Hypothalamus (tissue), 51 donors: ENCODE data around the gene RUNX3.

ENCODE experiments used
- DNase-seq, 51 donors: peaks; one replicate each; lab custom pipeline; 2025; lab: John Stamatoyannopoulos, UW

Gene RUNX3

GRCh38 chr1:24903955-24904730 lies 25.9 kb downstream of the RUNX3 start:
- no peak for DNase-seq

DNA sequence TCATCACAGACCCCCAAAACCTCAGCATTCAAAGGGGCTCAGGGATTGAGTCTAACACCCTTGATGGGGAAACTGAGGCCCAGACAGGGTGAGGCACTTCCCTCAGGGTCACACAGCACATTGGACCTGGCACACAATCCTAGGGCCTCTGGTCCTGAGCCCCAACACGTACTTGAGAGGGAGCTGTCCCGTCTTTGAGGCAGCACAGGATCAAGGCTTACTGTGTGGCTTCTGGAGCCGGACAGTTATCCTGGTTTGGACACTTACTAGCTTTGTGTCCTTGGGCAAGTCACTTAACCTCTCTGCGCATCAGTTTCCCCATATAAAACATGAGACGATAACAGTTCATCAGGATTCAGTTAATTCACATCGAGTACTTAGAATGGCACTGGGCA lies 26.5 kb downstream of the RUNX3 start:
- DNase-seq: no peak

GRCh38 chr1:24903011-24903461 lies 27.0 kb downstream of the RUNX3 start:
- no peak for DNase-seq

DNA sequence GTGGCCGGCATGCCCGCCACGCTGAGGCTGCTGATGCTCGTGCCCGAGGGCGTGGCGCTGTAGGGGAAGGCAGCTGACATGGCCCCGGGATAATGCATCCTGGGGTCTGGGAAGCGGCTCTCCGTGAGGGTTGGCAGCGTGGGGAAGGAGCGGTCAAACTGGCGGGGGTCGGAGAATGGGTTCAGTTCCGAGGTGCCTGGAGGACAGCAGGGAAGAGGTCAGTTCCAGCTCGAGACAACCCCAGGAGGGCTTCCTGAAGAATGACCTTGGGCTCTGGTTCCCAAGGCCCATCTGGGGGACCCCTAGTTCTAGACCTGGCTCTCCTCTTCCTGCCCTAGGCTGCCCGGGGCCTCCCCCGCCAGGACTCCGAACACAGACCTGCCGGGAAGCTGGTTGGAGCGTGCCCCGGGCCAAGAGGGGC lies 27.6 kb downstream of the RUNX3 start:
- DNase-seq: no peak

DNA sequence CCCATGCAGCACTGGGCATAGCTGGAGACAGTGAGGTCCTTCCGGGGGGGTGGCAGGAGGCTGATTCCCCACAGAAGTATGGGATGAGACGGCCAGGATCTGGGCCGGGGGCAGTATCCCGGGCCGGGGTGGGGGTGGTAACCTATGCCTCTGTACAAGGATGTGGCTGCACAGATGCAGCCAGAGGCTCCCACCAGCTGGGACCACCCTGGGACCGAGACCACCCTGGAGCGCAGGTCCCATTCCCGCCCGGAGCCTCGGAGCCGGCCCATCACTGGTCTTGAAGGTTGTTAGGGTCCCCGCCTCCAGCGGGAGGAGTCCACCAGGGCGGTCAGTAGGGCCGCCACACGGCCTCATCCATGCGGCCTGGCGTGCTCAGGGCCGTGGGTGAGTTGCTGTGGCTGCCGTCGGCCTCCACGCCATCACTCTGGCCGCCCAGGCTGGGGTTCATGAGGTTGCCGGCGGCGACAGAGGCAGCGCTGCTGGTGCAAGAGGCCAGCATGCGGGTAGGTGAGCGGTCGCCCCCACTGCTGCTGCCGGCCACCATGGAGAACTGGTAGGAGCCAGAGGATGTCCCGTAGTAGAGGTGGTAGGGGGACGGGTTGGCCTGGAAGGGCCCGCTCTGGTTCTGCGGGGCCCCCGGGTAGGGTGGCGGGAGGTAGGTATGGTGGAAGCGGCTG lies 28.1 kb downstream of the RUNX3 start:
- no peak for DNase-seq

DNA sequence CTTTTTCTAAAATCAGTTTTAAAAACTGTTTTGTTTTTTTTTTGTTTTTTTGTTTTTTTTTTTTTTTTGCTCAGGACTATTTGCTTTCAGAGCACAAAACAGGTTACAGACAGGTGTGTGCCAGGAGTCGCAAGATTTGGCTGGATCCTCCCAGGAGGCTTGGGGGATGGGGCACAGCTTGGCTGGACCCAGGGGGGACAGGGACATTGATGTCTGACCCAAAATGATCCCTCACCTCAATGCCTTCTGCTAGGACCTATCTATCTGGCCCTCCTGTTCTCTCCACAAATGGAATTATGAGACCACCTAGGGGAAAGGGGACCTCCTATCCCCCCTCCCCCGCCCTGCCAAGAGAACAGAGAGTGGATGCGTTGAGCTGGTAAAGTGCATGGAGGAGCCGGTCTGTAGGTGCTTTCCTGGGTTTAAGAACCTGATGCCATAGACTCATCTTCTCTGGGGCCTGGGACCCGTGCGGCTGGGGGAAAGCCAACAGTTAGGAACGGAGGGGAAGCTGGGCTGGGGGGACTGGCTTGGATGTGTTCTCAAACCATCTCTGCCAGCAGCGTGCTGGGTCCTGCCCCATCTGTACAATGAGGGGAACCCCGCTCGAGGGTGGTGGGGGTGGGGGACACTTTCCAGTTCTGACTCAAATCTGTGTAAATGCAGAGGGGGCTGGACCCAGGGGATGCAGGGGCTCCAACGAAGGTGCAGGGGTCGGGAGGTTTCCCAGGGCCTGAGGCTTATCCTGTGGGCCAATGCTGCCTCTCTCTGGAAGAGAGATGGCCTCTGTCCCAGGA lies 28.9 kb downstream of the RUNX3 start:
- DNase-seq: no peak

DNA sequence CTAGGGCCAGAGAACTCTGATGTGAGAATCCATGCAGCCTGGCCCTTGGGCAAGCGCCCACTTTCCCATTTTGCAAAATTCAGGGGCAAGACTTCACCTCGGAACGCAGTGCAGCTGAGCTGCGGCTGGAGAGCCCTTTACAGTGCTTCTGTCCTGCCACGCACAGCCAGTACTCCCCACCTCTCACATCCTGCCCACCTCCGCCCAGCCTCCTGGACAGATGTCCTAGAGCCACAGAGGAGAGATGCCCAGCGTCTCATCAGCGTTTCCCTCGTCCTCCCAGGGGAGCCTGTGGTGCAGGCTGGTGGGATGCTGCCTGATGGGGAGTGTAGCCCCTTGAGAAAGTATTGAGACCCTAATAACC lies 29.6 kb downstream of the RUNX3 start:
- no peak for DNase-seq

DNA sequence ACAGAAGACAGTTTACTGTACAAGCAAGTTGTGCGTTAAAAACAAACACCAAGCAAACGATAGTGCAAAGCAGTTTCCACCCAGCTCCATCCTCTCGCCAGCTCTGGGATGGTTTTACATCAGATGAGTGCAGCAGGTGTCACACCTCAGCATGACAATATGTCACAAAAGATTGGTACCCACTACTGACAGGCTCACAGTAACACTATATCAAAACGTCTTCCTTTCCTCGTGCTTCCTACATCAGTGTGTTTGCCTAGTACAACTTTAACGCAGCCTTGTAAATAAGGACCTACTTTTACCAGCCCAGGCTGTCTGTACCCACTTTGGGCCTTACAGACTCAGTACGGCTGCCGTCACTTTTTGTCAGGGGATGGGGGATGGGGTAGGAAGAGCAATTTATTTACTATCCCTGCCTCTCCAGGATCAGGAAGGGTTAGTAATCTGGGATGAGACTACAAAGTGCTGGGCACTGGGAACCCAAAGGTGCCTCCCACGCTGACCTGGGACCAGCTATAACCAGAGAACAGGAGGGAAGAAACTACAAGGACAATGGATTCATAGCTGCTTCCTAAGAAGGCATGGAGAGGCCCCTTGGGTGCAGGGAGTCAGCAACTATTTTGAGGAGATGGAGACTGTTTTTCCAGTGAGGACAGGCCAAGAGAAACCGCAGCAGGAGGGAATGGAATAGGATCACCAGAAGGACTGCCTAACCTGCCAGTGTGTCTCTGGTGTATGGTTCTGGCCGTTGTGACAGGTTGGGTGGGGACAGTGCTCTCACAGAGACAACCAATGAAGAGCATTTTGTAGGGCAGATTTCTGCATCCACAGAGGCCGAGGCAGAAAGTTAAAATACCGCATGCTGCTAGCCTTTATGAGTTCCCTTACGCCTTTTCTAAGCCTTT lies 30.2 kb downstream of the RUNX3 start:
- DNase-seq: no peak

- no peak for DNase-seq
These were observed 31.1 kb downstream of the RUNX3 start for GRCh38 chr1:24898909-24899439.

DNA sequence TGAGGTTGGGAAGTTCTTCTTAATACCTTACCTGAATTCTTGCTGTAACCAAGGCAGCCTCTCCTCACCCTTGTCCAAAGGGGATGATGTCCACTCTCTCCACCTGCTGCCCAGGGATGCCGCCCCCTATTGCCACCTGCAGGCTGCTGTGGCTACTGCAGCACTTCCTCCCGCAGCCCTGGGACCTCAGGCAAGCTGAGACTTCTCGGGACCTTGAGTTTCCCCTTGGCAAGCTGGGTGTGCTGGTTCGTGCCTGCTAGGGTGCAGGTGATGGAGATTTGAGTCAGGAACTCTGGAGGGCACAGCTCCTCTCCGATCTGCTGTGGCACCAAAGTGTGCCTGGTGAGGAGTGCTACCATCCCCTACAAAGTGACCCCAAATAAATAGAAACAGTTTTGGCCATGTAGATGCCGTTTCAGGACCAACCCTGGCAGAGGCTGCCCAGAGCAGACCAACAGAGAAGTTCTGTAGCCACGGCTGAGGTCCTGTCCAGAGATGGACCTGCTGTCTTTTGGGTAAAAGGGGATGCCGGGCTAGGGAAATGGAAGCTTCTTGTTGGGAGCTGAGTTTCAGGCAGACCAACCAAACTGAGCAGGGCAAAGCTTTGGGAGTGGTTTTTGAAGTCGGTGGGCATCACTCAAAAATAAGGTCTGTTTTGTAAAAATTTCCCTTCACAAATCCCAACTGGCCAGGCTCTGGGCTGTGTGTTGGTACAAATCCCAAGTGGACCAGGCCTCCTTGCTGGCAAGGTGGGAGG lies 31.7 kb downstream of the RUNX3 start:
- peak in 13 of 51 donors; percentile 2 to 38 (median 17) for DNase-seq

DNA sequence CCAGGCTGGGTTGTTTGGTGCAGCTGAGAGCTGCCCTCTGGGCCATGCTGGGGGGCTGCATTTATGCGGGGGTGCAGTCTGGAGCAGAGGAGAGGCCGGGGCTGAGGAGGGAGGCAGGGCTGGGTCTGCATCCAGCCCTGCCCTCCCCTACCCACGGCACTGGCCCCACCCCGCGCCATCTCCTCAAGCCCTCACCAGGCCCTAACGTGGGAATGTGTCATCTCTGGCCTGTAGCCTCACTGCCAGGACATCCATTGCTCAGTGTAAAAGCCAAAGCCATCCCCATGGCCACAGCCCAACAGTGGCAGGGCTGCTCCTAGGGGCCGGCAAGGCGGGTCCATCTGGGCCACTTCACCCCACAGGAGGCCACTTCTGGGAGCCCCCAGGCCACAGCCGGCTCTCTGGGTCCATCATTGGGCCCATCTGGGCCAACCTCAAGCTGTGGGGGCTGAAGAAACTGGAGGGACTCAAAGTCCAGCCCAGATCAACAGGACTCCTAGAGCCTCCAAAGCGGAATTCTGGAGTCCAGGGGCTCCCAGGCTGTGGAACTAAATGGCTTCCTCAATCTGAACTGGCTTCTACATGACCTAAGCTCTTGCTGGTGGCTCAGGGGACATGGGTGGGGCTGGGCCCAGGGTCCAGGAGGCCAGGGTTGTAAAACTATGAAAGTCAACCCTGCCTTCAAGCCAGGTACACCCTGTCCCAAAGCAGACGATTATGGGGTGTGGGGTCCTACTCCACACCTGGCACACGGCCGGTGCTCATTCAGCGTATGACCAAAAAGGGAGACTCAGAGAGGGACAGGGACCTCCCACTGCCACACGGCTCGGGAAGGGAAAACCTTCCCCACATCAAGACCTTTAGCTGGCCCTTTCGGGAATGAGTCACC lies 32.6 kb downstream of the RUNX3 start:
- no peak for DNase-seq

DNA sequence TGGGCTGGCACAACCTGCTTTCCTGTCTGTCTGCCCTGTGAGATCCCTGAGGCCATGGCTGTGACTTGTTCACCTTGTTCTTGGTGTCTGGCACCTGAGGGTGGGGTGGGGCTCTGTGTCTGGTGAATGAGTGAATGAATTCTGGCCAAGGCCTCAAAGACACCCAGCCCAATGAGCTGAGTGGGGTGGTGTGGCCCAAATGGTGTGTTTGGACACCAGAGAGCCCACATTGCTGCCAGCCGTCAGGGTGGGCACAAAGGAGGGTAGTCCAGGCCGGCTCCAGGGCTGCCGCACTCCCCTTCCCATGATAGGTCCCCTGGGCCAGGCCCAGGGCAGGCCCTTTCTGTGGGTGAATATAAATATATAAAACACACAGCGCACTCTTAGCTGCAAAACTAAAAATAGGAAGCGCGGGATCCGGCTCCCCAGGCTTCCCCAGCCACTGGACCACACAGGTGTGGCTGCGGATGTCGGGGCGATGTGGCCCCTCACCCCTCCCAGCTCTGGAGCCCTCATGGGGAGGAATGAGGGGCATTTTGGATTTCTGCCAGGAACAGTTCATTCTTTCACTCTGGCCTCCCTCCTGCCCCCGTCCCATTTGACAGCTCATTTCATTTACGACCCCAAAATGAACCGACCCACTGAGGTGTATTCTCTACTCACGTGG lies 33.3 kb downstream of the RUNX3 start:
- DNase-seq: no peak

- DNase-seq: no peak
These were observed 33.9 kb downstream of the RUNX3 start for GRCh38 chr1:24896176-24896575.

DNA sequence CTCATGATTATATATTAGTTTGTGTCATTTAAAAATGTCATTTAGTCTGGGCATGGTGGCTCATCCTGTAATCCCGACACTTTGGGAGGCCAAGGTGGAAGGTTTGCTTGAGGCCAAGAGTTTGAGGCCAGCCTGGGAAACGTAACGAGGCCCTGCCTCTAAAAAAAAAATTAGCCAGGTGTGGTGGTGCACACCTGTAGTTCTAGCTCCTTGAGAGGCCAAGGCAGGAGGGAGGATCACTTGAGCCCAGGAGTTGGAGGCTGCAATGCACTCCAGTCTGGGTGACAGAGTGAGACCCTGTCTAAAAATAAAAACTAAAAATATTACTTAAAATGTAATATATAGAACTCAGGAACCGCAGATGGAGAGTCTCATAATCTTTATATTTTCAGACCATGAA lies 34.6 kb downstream of the RUNX3 start:
- no peak for DNase-seq

DNA sequence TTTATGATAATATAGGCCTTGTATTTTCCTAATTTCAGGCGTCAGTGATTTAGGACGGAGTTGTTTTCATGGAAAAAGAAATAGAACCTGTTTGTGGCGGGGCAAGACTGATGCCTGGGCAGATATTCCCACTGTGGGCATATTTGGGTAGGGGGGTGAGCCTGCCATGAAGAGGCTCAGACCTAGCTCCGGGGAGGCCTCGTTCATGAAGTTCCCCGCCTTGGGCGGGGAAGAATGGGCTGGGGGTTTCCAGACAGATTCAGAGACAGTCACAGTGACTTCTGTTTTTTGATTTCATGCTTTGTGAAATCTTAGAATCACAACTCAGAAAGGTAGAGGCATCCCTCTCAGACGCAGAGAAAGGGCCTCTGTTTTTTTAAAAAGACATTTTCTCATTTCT lies 36.1 kb downstream of the RUNX3 start:
- no peak for DNase-seq

DNA sequence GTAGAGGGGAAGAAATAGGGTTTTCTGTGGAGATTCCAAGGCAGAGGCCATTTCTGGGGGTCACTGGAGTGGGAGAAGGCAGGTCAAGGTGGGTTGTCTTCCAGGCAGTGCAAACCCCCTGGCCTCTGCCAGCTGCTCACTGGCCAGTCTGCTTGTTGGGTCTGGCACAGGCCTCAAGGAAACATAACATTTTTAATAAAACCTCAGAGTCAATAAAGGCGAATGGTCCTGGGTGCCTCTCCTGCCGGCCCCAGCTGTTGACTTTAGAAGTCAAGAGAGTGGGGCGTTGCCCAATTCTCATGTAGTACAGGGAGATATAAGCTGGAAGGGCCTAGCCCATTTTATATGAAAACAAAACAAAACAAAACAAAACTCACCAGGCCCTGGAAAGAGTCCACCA lies 36.6 kb downstream of the RUNX3 start:
- no peak for DNase-seq

GRCh38 chr1:24892188-24893153 lies 37.6 kb downstream of the RUNX3 start:
- DNase-seq: no peak
